A673 (cell line): ENCODE measurements around the gene SLITRK3.

Source experiments
- CTCF ChIP-seq: fragments of 300-800, 200-600 bp; sonication (generic); conservative IDR thresholded peaks from 2 replicates; pipeline ENCODE4 v1.5.1; 2017; ENCODE audit warnings: low read depth, mild to moderate bottlenecking, antibody characterized with exemption, low read length, moderate library complexity, mixed read lengths
- EZH2 ChIP-seq: fragments of 200-600 bp; sonication (generic); IDR thresholded peaks from 2 replicates; pipeline ENCODE4 v1.6.1; 2017; ENCODE audit warnings: borderline replicate concordance, low read depth, mild to moderate bottlenecking, mixed read lengths, antibody characterized with exemption, low read length; ENCODE audit not compliant: poor library complexity, severe bottlenecking

DNA sequence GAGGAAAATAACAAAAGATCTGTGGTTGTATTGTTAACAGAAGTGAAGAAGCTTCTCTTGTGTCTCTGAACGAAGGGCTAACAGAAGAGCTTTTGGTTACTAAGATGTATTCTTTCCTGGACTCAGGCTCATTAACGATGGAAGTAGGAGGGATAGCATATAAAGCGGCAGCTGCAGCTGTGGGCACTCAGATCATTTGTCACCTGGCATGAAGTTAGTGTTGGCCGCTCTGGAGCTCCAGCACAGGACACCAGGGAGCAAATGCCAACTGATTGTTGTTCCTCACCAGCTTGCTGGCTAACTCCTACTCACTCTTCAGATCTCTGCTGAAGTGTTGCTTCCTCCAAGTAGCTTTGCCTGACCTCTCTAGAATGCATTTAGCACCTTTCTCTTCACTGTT lies 15.5 kb upstream of the SLITRK3 start:
- TF ChIP-seq CTCF (no peak), EZH2 (no peak)
